ENCODE measurements around the gene L3MBTL3. TPM values are rescaled to one million over a fixed set of nuclear protein-coding genes. Genes with fewer than 3 reads are reported as not detected.

The L3MBTL3 gene
- 1 to 10 TPM; 2.1 to 6.1 (median 5.9) TPM for total RNA-seq

DNA sequence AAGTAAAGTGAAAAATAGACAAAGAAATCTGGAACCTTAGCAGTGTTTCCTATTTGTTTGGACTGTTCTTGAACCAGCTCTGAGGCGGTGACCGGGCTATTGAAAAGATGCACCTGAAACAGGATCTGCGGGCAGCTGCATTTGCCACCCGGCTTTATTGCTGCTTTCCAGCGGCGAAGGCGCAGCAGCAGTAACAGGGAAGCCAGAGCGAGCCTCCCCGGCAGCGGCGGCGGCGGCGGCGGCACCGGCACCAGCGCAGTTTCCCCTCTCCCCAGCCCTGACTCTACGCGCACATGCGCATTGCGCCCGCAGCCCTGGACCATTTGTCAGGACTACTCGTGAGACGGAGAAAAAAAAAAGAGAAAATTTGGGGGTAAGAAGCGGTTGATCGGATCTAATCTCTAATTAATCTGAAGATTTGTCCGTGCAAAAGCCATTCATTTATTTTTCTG is at the start of gene L3MBTL3:
TSS of gene L3MBTL3 (plus strand) at position 290 of the 452 bp plus-strand sequence. CDS start 24,119 bp downstream, outside the sequence.
- TF ChIP-seq POLR2A (IDR thresholded peaks at IDR 0.05): peak in 1 of 2 donors; percentile 19
- TF ChIP-seq, protein P1, sequence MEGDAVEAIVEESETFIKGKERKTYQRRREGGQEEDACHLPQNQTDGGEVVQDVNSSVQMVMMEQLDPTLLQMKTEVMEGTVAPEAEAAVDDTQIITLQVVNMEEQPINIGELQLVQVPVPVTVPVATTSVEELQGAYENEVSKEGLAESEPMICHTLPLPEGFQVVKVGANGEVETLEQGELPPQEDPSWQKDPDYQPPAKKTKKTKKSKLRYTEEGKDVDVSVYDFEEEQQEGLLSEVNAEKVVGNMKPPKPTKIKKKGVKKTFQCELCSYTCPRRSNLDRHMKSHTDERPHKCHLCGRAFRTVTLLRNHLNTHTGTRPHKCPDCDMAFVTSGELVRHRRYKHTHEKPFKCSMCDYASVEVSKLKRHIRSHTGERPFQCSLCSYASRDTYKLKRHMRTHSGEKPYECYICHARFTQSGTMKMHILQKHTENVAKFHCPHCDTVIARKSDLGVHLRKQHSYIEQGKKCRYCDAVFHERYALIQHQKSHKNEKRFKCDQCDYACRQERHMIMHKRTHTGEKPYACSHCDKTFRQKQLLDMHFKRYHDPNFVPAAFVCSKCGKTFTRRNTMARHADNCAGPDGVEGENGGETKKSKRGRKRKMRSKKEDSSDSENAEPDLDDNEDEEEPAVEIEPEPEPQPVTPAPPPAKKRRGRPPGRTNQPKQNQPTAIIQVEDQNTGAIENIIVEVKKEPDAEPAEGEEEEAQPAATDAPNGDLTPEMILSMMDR (IDR thresholded peaks at IDR 0.05 in 4 of 5, conservative IDR thresholded peaks at IDR 0.05 in 1 of 5): no peak
- H3K27me3 ChIP-seq: no peaks in the 10 kb centered on the region
- ATAC-seq: peak; percentile 64 to 73
- peaks cover 0 to 5% of the 10 kb centered on the region in 2 donors for H3K4me1 ChIP-seq
- peak; percentile 72 to 73 for DNase-seq
- intact Hi-C loops (cut with DNase I; ENCODE audit: low total_unique reads) (no loop called here), in situ Hi-C loops (cut with MboI; ENCODE audit: low sequenced_read_pairs in 4 of 4) (no loop called here)
- H3K9me3 ChIP-seq: no peaks in the 10 kb centered on the region
- H3K36me3 ChIP-seq: no peaks in the 10 kb centered on the region
- H3K4me3 ChIP-seq: peak within 1 kb of the TSS; percentile 76 to 89 (median 87)
- H3K27ac ChIP-seq: peak within 1 kb of the TSS; percentile 74 to 82 (median 80)

DNA sequence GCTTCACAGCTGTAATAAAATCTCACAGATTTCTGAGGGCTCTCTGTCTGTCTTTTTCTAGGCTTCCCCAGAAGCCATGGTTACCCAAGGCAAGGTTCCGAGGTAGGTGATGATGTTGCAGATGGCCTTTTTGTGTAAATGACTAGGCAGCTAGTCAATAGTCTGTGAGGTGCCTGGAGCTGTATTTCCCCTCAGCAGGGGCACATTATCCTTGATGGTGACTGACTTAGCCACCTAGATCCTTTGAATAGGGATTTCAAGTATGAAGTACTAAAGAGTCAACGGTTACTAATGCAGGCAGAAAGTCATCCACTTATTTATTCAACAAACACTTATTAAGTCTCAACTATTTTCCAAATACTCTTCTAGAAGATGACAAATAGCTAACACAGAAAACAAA is 49.3 kb upstream of the L3MBTL3 start:
- TF ChIP-seq, protein P1 (IDR thresholded peaks at IDR 0.05 in 4 of 5, conservative IDR thresholded peaks at IDR 0.05 in 1 of 5): no peak
- no peak for TF ChIP-seq POLR2A (IDR thresholded peaks at IDR 0.05)
- no peak for ATAC-seq
- H3K4me1 ChIP-seq: no peaks in the 10 kb centered on the region

DNA sequence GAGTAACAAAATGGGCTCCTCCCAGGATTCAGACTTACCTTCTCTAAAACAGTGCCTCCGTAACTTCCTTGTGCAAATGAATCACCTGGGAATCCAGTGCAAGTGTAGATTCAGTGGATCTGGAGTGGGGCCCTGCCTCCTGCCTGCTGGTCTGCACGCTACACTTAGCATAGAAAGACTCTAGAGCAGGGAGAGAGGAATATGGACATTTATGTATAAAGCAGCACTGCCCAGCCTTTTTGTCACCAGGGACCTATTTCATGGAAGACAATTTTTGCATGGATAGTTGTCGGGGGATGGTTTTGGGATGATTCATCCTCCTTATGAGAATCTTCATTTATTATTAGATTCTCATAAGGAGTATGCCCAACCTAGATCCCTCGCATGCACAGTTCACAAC is 42.3 kb upstream of the L3MBTL3 start:
- H3K27me3 ChIP-seq: no peaks in the 10 kb centered on the region
- intact Hi-C loops (cut with DNase I; ENCODE audit: low total_unique reads): no loop called here
- no peaks in the 10 kb centered on the region for H3K4me1 ChIP-seq
- TF ChIP-seq, protein P1 (IDR thresholded peaks at IDR 0.05 in 4 of 5, conservative IDR thresholded peaks at IDR 0.05 in 1 of 5): no peak
- TF ChIP-seq POLR2A (IDR thresholded peaks at IDR 0.05): no peak
- H3K27ac ChIP-seq: no peak overlapping the region
- no peaks in the 10 kb centered on the region for H3K36me3 ChIP-seq
- H3K4me3 ChIP-seq: no peak overlapping the region
- ATAC-seq (no peak), DNase-seq (no peak)
- no peaks in the 10 kb centered on the region for H3K9me3 ChIP-seq
- in situ Hi-C loops (cut with MboI; ENCODE audit: low sequenced_read_pairs in 4 of 4): no loop called here

More for the DNA sequence above, 49.3 kb upstream of the L3MBTL3 start:
- H3K36me3 ChIP-seq: no peaks in the 10 kb centered on the region
- in situ Hi-C loops (cut with MboI; ENCODE audit: low sequenced_read_pairs in 4 of 4): no loop called here
- no peak overlapping the region for H3K4me3 ChIP-seq
- no peak for DNase-seq
- no peaks in the 10 kb centered on the region for H3K9me3 ChIP-seq
- H3K27ac ChIP-seq: no peak overlapping the region
- intact Hi-C loops (cut with DNase I; ENCODE audit: low total_unique reads): no loop called here
- H3K27me3 ChIP-seq: no peaks in the 10 kb centered on the region

DNA sequence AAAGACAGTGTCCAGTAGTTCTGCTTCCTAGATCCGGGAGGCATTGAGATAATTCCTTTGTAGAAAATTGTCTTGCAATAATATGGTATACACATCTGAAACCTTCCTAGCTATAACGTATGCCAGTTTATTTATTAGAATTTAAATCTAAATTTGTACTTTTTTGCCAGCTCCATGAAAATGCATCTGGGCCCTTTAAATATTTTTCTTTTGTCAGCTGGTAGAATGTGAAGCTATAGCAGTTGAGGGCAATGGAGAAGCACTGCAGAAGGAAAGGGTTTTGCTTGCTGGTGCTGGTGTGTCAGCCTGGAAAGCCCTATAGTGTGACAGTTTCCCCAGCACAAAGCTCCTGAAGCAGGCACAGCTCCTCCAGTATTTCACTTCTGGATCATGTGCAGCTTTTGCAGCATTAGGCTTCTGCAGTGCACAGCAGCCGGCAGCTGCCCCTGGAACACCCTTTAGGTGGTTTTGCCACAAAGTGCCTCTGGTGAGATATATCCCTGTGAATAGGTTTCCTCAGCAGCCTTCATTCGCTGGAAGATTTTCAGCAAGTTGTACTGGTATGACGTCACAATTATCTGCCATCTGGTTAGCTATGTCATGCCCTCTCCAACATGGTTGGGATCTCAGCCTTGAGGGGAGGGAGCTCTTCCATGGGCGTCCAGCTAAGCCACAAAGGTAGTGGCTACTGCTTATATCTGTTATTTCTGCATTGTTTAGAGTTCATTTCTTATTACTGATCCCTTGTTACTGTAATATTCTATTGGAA is 40.0 kb upstream of the L3MBTL3 start:
- H3K36me3 ChIP-seq: no peaks in the 10 kb centered on the region
- no peak for ATAC-seq
- H3K27ac ChIP-seq: no peak overlapping the region
- in situ Hi-C loops (cut with MboI; ENCODE audit: low sequenced_read_pairs in 4 of 4): no loop called here
- no peak for DNase-seq
- intact Hi-C loops (cut with DNase I; ENCODE audit: low total_unique reads): no loop called here
- H3K4me3 ChIP-seq: no peak overlapping the region
- no peaks in the 10 kb centered on the region for H3K4me1 ChIP-seq
- H3K27me3 ChIP-seq: no peaks in the 10 kb centered on the region
- no peaks in the 10 kb centered on the region for H3K9me3 ChIP-seq
- TF ChIP-seq, protein P1 (IDR thresholded peaks at IDR 0.05 in 4 of 5, conservative IDR thresholded peaks at IDR 0.05 in 1 of 5): no peak
- no peak for TF ChIP-seq POLR2A (IDR thresholded peaks at IDR 0.05)
